CD4-positive, alpha-beta T cell (primary cell): Measurements from ENCODE around the gene USP6NL. TPM values are rescaled to one million over a fixed set of nuclear protein-coding genes. Genes with fewer than 3 reads are reported as not detected.

ENCODE experiments used
- ATAC-seq: fragments of 200-7000 bp; cut with Tn5 transposase; one replicate; pipeline ENCODE4 v1.10.0; 2022; ENCODE audit warnings: mild to moderate bottlenecking; ENCODE audit not compliant: poor library complexity
- CTCF ChIA-PET: fragments of 350-600 bp; sonication (Branson Sonifier 250); formaldehyde crosslinking; loops from one replicate; lab custom pipeline; 2021; ENCODE audit warnings: antibody characterized with exemption, inconsistent platforms; lab: Charles Lee
- POLR2A ChIA-PET: fragments of 350-600 bp; sonication (Branson Sonifier 250); formaldehyde crosslinking; loops from one replicate; lab custom pipeline; 2021; ENCODE audit warnings: antibody characterized with exemption, inconsistent platforms; lab: Charles Lee
- DNase-seq, 14 experiments: peaks; one replicate each; pipeline ENCODE4 v3.0.0-alpha.2; 2013 to 2020; ENCODE audit warnings: mixed read lengths in 2 of 14
- H3K27ac ChIP-seq, 2 donors: one replicate each; pipeline versions ENCODE4 v1.5.1 to v1.7.0; 2013; ENCODE audit warnings: low read length in 2 of 2, low read depth in 1 of 2, mild to moderate bottlenecking in 1 of 2
- H3K27me3 ChIP-seq, 2 experiments: 1 replicate in 1 of 2; 2 replicates in 1 of 2; pipeline versions ENCODE4 v1.6.1 to v1.7.0; 2013; ENCODE audit warnings: low read length in 2 of 2, control low read depth in 1 of 2, mild to moderate bottlenecking in 1 of 2, moderate library complexity in 1 of 2; ENCODE audit not compliant: insufficient read depth in 2 of 2, control insufficient read depth in 1 of 2
- H3K36me3 ChIP-seq: one replicate; pipeline ENCODE4 v1.6.1; 2013; ENCODE audit warnings: low read length, control low read depth; ENCODE audit not compliant: insufficient read depth
- H3K4me1 ChIP-seq: one replicate; pipeline ENCODE4 v1.6.1; 2013; ENCODE audit warnings: low read length, control low read depth; ENCODE audit not compliant: insufficient read depth
- H3K4me3 ChIP-seq: one replicate; pipeline ENCODE4 v1.5.1; 2013; ENCODE audit warnings: mild to moderate bottlenecking, low read length, moderate library complexity
- H3K9me3 ChIP-seq, 2 experiments: 1 replicate in 1 of 2; 2 replicates in 1 of 2; pipeline versions ENCODE4 v1.6.1 to v1.7.0; 2013; ENCODE audit warnings: low read length in 2 of 2, mild to moderate bottlenecking in 2 of 2, control low read depth in 1 of 2, moderate library complexity in 1 of 2; ENCODE audit not compliant: control insufficient read depth in 1 of 2, insufficient read depth in 1 of 2
- H3K27ac Mint-ChIP-seq: one replicate; pipeline ENCODE4 v1.8.0; 2020; ENCODE audit warnings: mixed read lengths
- H3K27me3 Mint-ChIP-seq: one replicate; pipeline ENCODE4 v1.8.0; 2021; ENCODE audit warnings: mixed read lengths
- H3K36me3 Mint-ChIP-seq: one replicate; pipeline ENCODE4 v1.8.0; 2021; ENCODE audit warnings: low read depth, mixed read lengths
- H3K4me1 Mint-ChIP-seq: one replicate; pipeline ENCODE4 v1.8.0; 2021; ENCODE audit warnings: low read depth, mixed read lengths
- H3K4me3 Mint-ChIP-seq: one replicate; pipeline ENCODE4 v1.8.0; 2020; ENCODE audit warnings: mild to moderate bottlenecking, mixed read lengths
- H3K9me3 Mint-ChIP-seq: one replicate; pipeline ENCODE4 v1.8.0; 2020; ENCODE audit warnings: mixed read lengths
- CTCF ChIP-seq: fragments of 200-600 bp; IDR thresholded peaks from one replicate; pipeline ENCODE4 v1.8.0; 2022; ENCODE audit warnings: antibody characterized with exemption, mild to moderate bottlenecking
- intact Hi-C, 2 experiments: fragments of 100-400 bp; cut with DNase I in 1 of 2; cut with micrococcal nuclease in 1 of 2; formaldehyde crosslinking; loops; one replicate each; pipeline versions ENCODE4 v1.15.1 to v1.9.0; 2023 to 2025; cut with DNase I, micrococcal nuclease
- total RNA-seq, 174 experiments: library from RNA in 2 of 174; stranded (reverse) in 2 of 174; gene quantifications; one replicate each; pipeline ENCODE4 v1.2.3 and lab custom pipeline; 2021 to 2026

USP6NL gene
- total RNA-seq, 2 experiments from 2014 or later = 5.2 to 5.6 TPM

DNA sequence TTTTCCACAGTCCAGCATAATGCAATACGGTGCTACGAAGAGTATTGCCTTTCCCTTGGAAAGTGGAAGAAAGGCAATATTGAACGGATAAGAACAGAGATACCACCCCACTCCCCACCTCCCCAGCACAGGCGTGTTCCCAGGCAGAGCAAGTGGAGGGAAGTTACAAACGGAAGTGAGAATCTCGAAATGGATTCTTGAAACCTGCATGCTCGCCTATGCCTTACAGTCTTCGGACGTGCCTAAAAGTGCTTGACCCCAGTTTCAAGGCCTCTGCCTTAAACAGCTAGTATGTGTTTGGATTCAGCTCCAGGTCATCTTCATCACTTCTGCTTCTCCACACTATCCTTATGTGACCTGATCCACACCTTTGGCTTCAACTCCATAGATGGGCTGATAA, 35.0 kb upstream of the USP6NL start:
- no peaks in the 10 kb centered on the region for H3K27me3 Mint-ChIP-seq
- no peaks in the 10 kb centered on the region for H3K9me3 Mint-ChIP-seq

DNA sequence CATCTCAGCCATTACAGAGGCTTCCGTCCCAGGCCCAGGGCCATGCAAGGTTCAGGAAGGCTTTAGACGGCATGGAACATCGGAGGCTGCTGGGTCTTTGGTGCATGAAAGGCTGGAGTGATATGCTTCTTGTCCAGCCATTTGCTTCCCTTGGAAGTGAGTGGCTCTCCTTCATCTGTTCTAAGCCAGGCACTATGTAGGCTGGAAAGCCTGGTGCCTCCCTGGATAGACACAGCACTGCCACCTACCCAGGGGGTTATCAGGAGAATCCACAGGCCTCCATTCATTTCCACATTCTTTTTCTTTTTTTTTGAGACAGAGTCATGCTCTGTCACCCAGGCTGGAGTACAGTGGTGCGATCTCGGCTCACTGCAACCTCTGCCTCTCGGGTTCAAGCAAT, 31.6 kb upstream of the USP6NL start:
- no peaks in the 10 kb centered on the region for H3K9me3 ChIP-seq
- H3K4me1 ChIP-seq = no peaks in the 10 kb centered on the region
- no peaks in the 10 kb centered on the region for H3K9me3 Mint-ChIP-seq
- H3K4me1 Mint-ChIP-seq = no peaks in the 10 kb centered on the region
- H3K36me3 Mint-ChIP-seq = no peaks in the 10 kb centered on the region
- no peak overlapping the region for H3K27ac ChIP-seq
- ATAC-seq (no peak), DNase-seq (no peak)
- H3K36me3 ChIP-seq = no peaks in the 10 kb centered on the region
- H3K4me3 ChIP-seq = no peak overlapping the region
- H3K27me3 Mint-ChIP-seq = no peaks in the 10 kb centered on the region
- intact Hi-C loops = no loop called here
- ChIA-PET CTCF (no interaction called here), POLR2A (no interaction called here)
- no peaks in the 10 kb centered on the region for H3K27me3 ChIP-seq
- H3K4me3 Mint-ChIP-seq = no peak overlapping the region
- no peak for TF ChIP-seq CTCF
- no peak overlapping the region for H3K27ac Mint-ChIP-seq

More for the DNA sequence above, 35.0 kb upstream of the USP6NL start:
- no peak for TF ChIP-seq CTCF
- CTCF ChIA-PET = no interaction called here
- Mint-ChIP-seq H3K4me3 (no peak overlapping the region), H3K4me1 (no peaks in the 10 kb centered on the region), H3K27ac (no peak overlapping the region), H3K36me3 (no peaks in the 10 kb centered on the region)
- intact Hi-C loops = no loop called here
- Histone ChIP-seq H3K36me3 (no peaks in the 10 kb centered on the region), H3K4me1 (no peaks in the 10 kb centered on the region), H3K4me3 (no peak overlapping the region), H3K9me3 (no peaks in the 10 kb centered on the region), H3K27me3 (no peaks in the 10 kb centered on the region), H3K27ac (no peak overlapping the region)
- POLR2A ChIA-PET = no interaction called here
- ATAC-seq = no peak
- no peak for DNase-seq

DNA sequence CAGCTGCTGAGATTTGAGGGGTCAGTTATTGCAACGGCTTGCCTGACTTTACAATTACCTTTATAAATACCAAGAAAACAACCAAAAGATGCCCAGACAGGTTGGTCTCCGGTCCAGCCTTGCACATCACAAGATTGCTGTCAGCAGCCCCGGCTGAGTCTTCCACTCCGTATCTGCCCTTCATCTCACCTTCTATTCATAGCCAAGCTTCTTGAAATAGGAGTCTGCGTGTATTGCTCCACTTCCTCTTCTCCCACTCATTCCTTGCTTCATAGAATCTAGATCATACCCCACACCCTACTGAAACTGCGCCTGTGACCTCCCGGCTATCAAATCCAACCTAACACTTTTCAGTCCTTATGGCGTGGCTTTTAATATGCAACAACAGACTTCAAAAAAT, 31.1 kb upstream of the USP6NL start:
- Histone ChIP-seq H3K27ac (no peak overlapping the region), H3K9me3 (no peaks in the 10 kb centered on the region), H3K27me3 (no peaks in the 10 kb centered on the region), H3K4me1 (no peaks in the 10 kb centered on the region), H3K4me3 (no peak overlapping the region), H3K36me3 (no peaks in the 10 kb centered on the region)
- Mint-ChIP-seq H3K27ac (no peak overlapping the region), H3K36me3 (no peaks in the 10 kb centered on the region), H3K4me1 (no peaks in the 10 kb centered on the region), H3K27me3 (no peaks in the 10 kb centered on the region), H3K4me3 (no peak overlapping the region), H3K9me3 (no peaks in the 10 kb centered on the region)
- ChIA-PET CTCF (no interaction called here), POLR2A (no interaction called here)
- ATAC-seq (no peak), DNase-seq (no peak)
- intact Hi-C loops = no loop called here
- no peak for TF ChIP-seq CTCF
